Measurements from ENCODE around the gene DHX29.

The DHX29 gene

DNA sequence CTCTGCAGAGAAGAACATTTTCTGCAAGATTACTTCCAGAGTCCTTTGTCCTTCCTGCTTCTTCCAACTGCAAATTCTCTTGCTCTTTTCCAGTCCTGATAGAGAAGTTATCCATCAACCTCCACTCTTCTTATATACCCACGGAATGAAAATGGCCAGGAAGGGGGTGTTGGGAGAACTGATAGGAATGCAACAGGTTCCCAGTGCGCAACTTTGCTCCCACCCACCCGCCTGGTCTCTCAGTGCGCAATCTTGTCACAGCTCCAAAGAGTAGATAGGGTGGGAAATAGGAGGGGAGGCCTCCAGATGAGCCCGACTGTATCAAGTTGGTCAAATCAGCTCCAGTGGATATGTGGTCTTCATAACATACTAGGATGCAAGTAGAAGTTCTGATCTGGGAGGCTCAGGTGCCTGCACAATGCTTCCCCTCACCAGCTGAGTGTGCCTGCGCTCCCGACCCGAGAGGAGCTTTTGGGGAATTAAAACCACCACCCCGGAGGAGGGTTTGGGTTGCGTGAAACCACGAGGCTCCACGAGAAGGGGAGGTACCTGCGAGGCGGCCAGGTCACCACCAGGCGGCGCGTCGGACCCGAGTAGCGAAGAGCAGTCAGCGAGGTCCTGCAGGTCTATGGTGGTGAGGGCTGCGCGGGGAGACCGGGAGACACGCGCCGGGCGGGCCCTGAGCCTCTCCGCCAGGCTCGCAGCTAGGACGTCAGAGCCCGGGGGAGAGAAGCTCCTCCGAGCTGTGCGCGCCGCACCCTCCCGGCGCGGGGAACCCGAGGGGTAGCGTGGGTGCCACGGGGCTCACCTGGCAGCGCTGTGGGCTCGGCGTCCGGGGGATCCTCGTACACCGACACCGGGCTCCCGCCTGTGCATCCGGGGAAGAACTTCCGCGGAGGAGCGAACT lies 81.2 kb downstream of the DHX29 start:
- TF ChIP-seq, protein P1, sequence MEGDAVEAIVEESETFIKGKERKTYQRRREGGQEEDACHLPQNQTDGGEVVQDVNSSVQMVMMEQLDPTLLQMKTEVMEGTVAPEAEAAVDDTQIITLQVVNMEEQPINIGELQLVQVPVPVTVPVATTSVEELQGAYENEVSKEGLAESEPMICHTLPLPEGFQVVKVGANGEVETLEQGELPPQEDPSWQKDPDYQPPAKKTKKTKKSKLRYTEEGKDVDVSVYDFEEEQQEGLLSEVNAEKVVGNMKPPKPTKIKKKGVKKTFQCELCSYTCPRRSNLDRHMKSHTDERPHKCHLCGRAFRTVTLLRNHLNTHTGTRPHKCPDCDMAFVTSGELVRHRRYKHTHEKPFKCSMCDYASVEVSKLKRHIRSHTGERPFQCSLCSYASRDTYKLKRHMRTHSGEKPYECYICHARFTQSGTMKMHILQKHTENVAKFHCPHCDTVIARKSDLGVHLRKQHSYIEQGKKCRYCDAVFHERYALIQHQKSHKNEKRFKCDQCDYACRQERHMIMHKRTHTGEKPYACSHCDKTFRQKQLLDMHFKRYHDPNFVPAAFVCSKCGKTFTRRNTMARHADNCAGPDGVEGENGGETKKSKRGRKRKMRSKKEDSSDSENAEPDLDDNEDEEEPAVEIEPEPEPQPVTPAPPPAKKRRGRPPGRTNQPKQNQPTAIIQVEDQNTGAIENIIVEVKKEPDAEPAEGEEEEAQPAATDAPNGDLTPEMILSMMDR (conservative IDR thresholded peaks at IDR 0.05; ENCODE audit: low read depth, low read length) = peak; percentile 88
- H2AFZ ChIP-seq (ENCODE audit: low read depth) = peak overlapping the region; percentile 94

DNA sequence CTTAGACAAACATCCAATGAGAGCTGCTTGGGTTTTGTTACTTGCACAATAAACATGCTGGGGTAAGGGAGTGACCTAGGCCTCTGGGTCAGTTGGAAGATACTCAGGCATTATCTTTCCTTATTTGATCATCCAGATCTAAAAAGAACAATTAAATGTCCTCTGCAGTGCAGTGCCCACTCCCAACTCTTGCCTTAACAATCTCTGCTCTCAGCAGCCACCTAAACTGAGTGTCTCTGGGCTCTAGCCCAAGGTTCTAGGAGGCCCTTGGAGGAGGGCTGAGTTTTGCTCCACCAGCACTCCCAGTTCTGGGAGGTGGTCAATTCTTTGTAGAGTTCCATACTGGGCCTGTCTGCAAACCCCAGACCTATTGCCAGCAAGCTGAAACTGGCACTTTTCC lies 82.1 kb downstream of the DHX29 start:
- H4K20me1 ChIP-seq (ENCODE audit: insufficient read depth) = no peaks in the 10 kb centered on the region
- no peaks in the 10 kb centered on the region for H3K27me3 ChIP-seq (ENCODE audit: insufficient read depth, low read depth)
- no peaks in the 10 kb centered on the region for H3K79me2 ChIP-seq (ENCODE audit: insufficient read depth, low read depth)
- no peak overlapping the region; the same call in 1 of the 2 replicates for H3K4me2 ChIP-seq
- H3K9ac ChIP-seq = no peak overlapping the region
- H3K27ac ChIP-seq = no peak overlapping the region
- H3K36me3 ChIP-seq (ENCODE audit: insufficient read depth) = no peaks in the 10 kb centered on the region
- peaks cover 15% of the 10 kb centered on the region for H3K4me1 ChIP-seq (ENCODE audit: low read depth, poor library complexity, severe bottlenecking)
- TF ChIP-seq, protein P1 (conservative IDR thresholded peaks at IDR 0.05; ENCODE audit: low read depth, low read length) = no peak
- H2AFZ ChIP-seq (ENCODE audit: low read depth) = no peak overlapping the region
- no peak overlapping the region for H3K4me3 ChIP-seq (IDR thresholded peaks at IDR 0.05; ENCODE audit: insufficient read depth, low read depth, low read length)

More for the DNA sequence above, 81.2 kb downstream of the DHX29 start:
- Histone ChIP-seq H3K4me1 (ENCODE audit: low read depth, poor library complexity, severe bottlenecking) (peaks cover 15% of the 10 kb centered on the region), H3K4me3 (IDR thresholded peaks at IDR 0.05; ENCODE audit: insufficient read depth, low read depth, low read length) (no peak overlapping the region), H4K20me1 (ENCODE audit: insufficient read depth) (no peaks in the 10 kb centered on the region), H3K9ac (peak overlapping the region; percentile 87), H3K4me2 (peak overlapping the region; percentile 92), H3K27ac (peak overlapping the region; percentile 76), H3K36me3 (ENCODE audit: insufficient read depth) (no peaks in the 10 kb centered on the region), H3K79me2 (ENCODE audit: insufficient read depth, low read depth) (no peaks in the 10 kb centered on the region), H3K27me3 (ENCODE audit: insufficient read depth, low read depth) (no peaks in the 10 kb centered on the region)

DNA sequence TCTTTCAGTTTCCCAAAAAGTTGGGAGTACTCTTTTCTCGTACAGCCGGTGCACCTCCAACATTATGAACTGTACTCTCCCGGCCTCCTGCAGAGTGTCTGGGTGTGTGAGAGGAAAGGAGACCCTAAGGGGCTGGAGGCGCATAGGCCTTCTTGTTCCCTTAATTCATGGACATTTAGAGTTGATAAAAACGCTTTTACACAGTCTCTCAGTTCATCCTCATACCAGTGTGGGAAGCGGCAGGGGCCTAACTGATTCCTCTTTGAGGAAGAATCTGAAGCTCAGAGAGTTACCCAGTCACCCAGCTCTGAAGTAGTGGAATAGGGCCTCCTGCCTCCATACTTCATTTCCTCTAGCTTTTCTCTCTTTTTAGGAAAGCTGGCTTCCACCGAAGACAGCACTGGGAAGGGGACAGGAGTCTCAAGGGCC lies 83.7 kb downstream of the DHX29 start:
- TF ChIP-seq, protein P1 (conservative IDR thresholded peaks at IDR 0.05; ENCODE audit: low read depth, low read length) = no peak
- Histone ChIP-seq H3K4me2 (no peak overlapping the region), H2AFZ (ENCODE audit: low read depth) (no peak overlapping the region), H3K4me1 (ENCODE audit: low read depth, poor library complexity, severe bottlenecking) (peaks cover 15% of the 10 kb centered on the region), H3K9ac (no peak overlapping the region), H3K27me3 (ENCODE audit: insufficient read depth, low read depth) (no peaks in the 10 kb centered on the region), H4K20me1 (ENCODE audit: insufficient read depth) (no peaks in the 10 kb centered on the region), H3K79me2 (ENCODE audit: insufficient read depth, low read depth) (no peaks in the 10 kb centered on the region), H3K36me3 (ENCODE audit: insufficient read depth) (no peaks in the 10 kb centered on the region), H3K27ac (no peak overlapping the region), H3K4me3 (IDR thresholded peaks at IDR 0.05; ENCODE audit: insufficient read depth, low read depth, low read length) (no peak overlapping the region)

DNA sequence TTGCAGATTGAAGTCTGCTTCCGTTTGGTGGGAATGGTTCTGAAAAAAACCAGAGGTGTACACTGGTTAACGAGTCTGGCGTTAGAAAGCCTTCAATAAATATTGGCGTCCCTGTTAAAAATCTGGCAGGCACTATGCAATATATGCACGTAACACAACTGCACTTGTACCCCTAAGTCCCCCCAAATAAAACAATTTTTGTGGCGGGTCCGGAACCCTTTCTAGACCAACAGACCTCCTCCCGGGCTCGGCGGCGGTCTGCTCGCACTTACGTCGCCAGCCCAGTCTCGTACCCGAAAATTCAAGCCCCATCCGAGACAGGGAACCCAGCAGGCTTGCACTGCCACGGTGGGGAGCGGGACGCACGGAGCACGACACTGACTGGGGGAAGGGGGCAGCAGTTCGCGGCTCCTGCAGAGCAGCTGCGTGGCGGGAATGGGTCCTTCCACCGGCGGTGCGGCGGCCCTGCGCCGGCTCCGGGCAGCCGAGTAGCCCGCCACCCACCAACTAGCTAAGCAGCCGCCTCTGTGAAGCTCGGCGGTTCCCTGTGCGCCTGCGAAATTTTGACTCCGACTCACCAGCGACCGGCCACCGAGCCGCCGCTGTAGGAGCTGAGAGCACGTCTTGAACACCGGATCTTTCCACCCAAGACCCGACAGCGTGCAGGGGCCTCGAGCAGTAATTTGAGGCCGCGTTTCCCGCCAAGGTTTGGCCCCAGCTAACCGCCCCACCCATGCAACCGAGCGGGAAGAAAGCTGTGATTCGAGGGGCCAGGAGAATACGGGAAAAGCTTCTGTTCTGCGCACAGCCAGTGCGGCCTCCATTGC lies 84.3 kb downstream of the DHX29 start:
- Histone ChIP-seq H4K20me1 (ENCODE audit: insufficient read depth) (no peaks in the 10 kb centered on the region), H3K9ac (no peak overlapping the region), H3K4me3 (IDR thresholded peaks at IDR 0.05; ENCODE audit: insufficient read depth, low read depth, low read length) (no peak overlapping the region), H3K79me2 (ENCODE audit: insufficient read depth, low read depth) (no peaks in the 10 kb centered on the region), H3K4me2 (no peak overlapping the region), H3K27ac (no peak overlapping the region), H3K36me3 (ENCODE audit: insufficient read depth) (no peaks in the 10 kb centered on the region), H2AFZ (ENCODE audit: low read depth) (no peak overlapping the region), H3K4me1 (ENCODE audit: low read depth, poor library complexity, severe bottlenecking) (peaks cover 14% of the 10 kb centered on the region), H3K27me3 (ENCODE audit: insufficient read depth, low read depth) (no peaks in the 10 kb centered on the region)
- TF ChIP-seq, protein P1 (conservative IDR thresholded peaks at IDR 0.05; ENCODE audit: low read depth, low read length) = no peak

Measured in KMS-11 (cell line).